H1 (cell line): Measurements from ENCODE around the gene ADGRL2. TPM values are rescaled to one million over a fixed set of nuclear protein-coding genes. Genes with fewer than 3 reads are reported as not detected.

Experiments
- CTCF ChIA-PET: fragments of 300-600 bp; sonication (Branson Sonifier 250); formaldehyde crosslinking; loops from one replicate; lab custom pipeline; 2021; ENCODE audit not compliant: partially characterized antibody; lab: Charles Lee
- POLR2A ChIA-PET: fragments of 300-600 bp; sonication (Branson Sonifier 250); formaldehyde crosslinking; loops from one replicate; lab custom pipeline; 2021; ENCODE audit warnings: inconsistent platforms; ENCODE audit not compliant: partially characterized antibody; lab: Charles Lee
- DNase-seq, 2 experiments: peaks; one replicate each; pipeline versions ENCODE4 v3.0.0 to v3.0.0-alpha.2; 2010 to 2022; ENCODE audit warnings: low spot score in 2 of 2, low read depth in 1 of 2, mixed read lengths in 1 of 2
- FAIRE-seq: peaks from 2 replicates; lab custom pipeline; 2011; peaks lifted over from hg19 to GRCh38; lab: Jason Lieb, UNC
- H2AFZ ChIP-seq: 2 replicates; pipeline ENCODE4 v1.8.1; 2012; ENCODE audit warnings: low read length, inconsistent platforms
- H2AK5ac ChIP-seq: 2 replicates; pipeline ENCODE4 v1.6.1; 2013; ENCODE audit warnings: low read depth, low read length
- H2BK120ac ChIP-seq: replicated peaks from 2 replicates; pipeline ENCODE3; 2013; ENCODE audit warnings: low read depth, low read length, inconsistent platforms
- H2BK12ac ChIP-seq: 2 replicates; pipeline ENCODE4 v1.6.1; 2013; ENCODE audit warnings: low read depth, low read length
- H2BK15ac ChIP-seq: 2 replicates; pipeline ENCODE4 v1.6.1; 2013; ENCODE audit warnings: low read length
- H2BK20ac ChIP-seq: 2 replicates; pipeline ENCODE4 v1.6.1; 2013; ENCODE audit warnings: low read length
- H2BK5ac ChIP-seq: 2 replicates; pipeline ENCODE4 v1.6.1; 2013; ENCODE audit warnings: low read depth, low read length
- H3K14ac ChIP-seq: 2 replicates; pipeline ENCODE4 v1.6.1; 2013; ENCODE audit warnings: inconsistent platforms; ENCODE audit not compliant: insufficient read length
- H3K18ac ChIP-seq: 2 replicates; pipeline ENCODE4 v1.6.1; 2013; ENCODE audit warnings: low read length; ENCODE audit errors: extremely low read depth
- H3K23ac ChIP-seq: 2 replicates; pipeline ENCODE4 v1.6.1; 2013; ENCODE audit warnings: inconsistent platforms; ENCODE audit not compliant: insufficient read length
- H3K23me2 ChIP-seq: 2 replicates; pipeline ENCODE4 v1.6.1; 2013; ENCODE audit warnings: low read depth, low read length
- H3K27ac ChIP-seq: 2 replicates; pipeline ENCODE4 v1.6.1; 2011; ENCODE audit warnings: low read depth, low read length, inconsistent platforms
- H3K27me3 ChIP-seq, 4 experiments: replicated peaks in 1 of 4; 1 replicate in 1 of 4; 2 replicates in 3 of 4; pipeline versions ENCODE4 v1.6.1 to v1.8.1; 2011 to 2013; ENCODE audit warnings: low read length in 3 of 4, mild to moderate bottlenecking in 3 of 4, inconsistent platforms in 2 of 4, mixed read lengths in 2 of 4, moderate library complexity in 1 of 4; ENCODE audit not compliant: control insufficient read depth in 3 of 4, insufficient read depth in 3 of 4; ENCODE audit errors: extremely low read depth in 1 of 4
- H3K36me3 ChIP-seq, 4 experiments: 2 replicates each; pipeline versions ENCODE4 v1.6.1 to v1.8.1; 2011 to 2013; ENCODE audit warnings: mild to moderate bottlenecking in 4 of 4, low read length in 3 of 4, moderate library complexity in 2 of 4, control low read depth in 1 of 4, inconsistent platforms in 1 of 4; ENCODE audit not compliant: insufficient read depth in 4 of 4, control insufficient read depth in 2 of 4
- H3K4ac ChIP-seq: replicated peaks from 2 replicates; pipeline ENCODE3; 2013; ENCODE audit warnings: low read length, low read depth, mixed read lengths, inconsistent platforms; ENCODE audit not compliant: insufficient read length
- H3K4me1 ChIP-seq, 4 experiments: replicated peaks in 1 of 4; 1 replicate in 1 of 4; 2 replicates in 3 of 4; pipeline versions ENCODE4 v1.6.1 to v1.8.1; 2011 to 2013; ENCODE audit warnings: low read length in 3 of 4, inconsistent platforms in 2 of 4, mixed read lengths in 1 of 4; ENCODE audit not compliant: insufficient read depth in 4 of 4, control insufficient read depth in 3 of 4
- H3K4me2 ChIP-seq, 2 experiments: 2 replicates each; pipeline versions ENCODE4 v1.6.1 to v1.8.1; 2011 to 2013; ENCODE audit warnings: low read depth in 2 of 2, low read length in 2 of 2, control low read depth in 1 of 2, inconsistent platforms in 1 of 2, mild to moderate bottlenecking in 1 of 2; ENCODE audit not compliant: insufficient read depth in 1 of 2
- H3K4me3 ChIP-seq, 4 experiments: fragments of 200-600, 300-600 bp in 1 of 4; sonication (generic), shearing (Covaris generic), sonication (Bioruptor Twin) in 1 of 4; 2 replicates each; pipeline versions ENCODE4 v1.5.1 to v1.8.1; 2011 to 2016; ENCODE audit warnings: low read length in 4 of 4, low read depth in 3 of 4, control low read depth in 2 of 4, inconsistent platforms in 2 of 4, mild to moderate bottlenecking in 2 of 4, mixed read lengths in 1 of 4, moderate library complexity in 1 of 4; ENCODE audit not compliant: insufficient read depth in 2 of 4; ENCODE audit errors: extremely low read depth in 1 of 4
- H3K56ac ChIP-seq: replicated peaks from 2 replicates; pipeline ENCODE3; 2013; ENCODE audit warnings: low read depth, mild to moderate bottlenecking, mixed read lengths, low read length, inconsistent platforms; ENCODE audit not compliant: insufficient read length
- H3K79me1 ChIP-seq: 2 replicates; pipeline ENCODE4 v1.6.1; 2013; ENCODE audit warnings: low read depth, low read length, control low read depth
- H3K79me2 ChIP-seq, 2 experiments: 2 replicates each; pipeline versions ENCODE4 v1.6.1 to v1.8.1; 2012 to 2013; ENCODE audit warnings: low read length in 2 of 2, mild to moderate bottlenecking in 2 of 2, inconsistent platforms in 1 of 2; ENCODE audit not compliant: insufficient read depth in 2 of 2, control insufficient read depth in 1 of 2
- H3K9ac ChIP-seq, 4 experiments: replicated peaks in 1 of 4; 1 replicate in 1 of 4; 2 replicates in 3 of 4; pipeline versions ENCODE4 v1.6.1 to v1.8.1; 2011 to 2013; ENCODE audit warnings: low read depth in 3 of 4, low read length in 3 of 4, control low read depth in 2 of 4, mild to moderate bottlenecking in 2 of 4, moderate library complexity in 2 of 4, inconsistent platforms in 1 of 4; ENCODE audit errors: extremely low read depth in 1 of 4
- H3K9me3 ChIP-seq, 2 experiments: 2 replicates each; pipeline versions ENCODE4 v1.6.1 to v1.8.1; 2012 to 2013; ENCODE audit warnings: mild to moderate bottlenecking in 2 of 2, moderate library complexity in 2 of 2, control low read depth in 1 of 2, inconsistent platforms in 1 of 2, low read depth in 1 of 2, low read length in 1 of 2, mixed read lengths in 1 of 2; ENCODE audit not compliant: insufficient read depth in 2 of 2
- H4K20me1 ChIP-seq, 2 experiments: replicated peaks in 1 of 2; 2 replicates each; pipeline versions ENCODE3 to v1.8.1; 2011 to 2013; ENCODE audit warnings: inconsistent platforms in 2 of 2, low read length in 2 of 2, mild to moderate bottlenecking in 1 of 2; ENCODE audit not compliant: insufficient read depth in 2 of 2, control insufficient read depth in 1 of 2
- H4K5ac ChIP-seq: 2 replicates; pipeline ENCODE4 v1.6.1; 2013; ENCODE audit warnings: low read length, low read depth, mixed read lengths, inconsistent platforms; ENCODE audit not compliant: insufficient read length
- H4K8ac ChIP-seq: 2 replicates; pipeline ENCODE4 v1.8.0; 2013; ENCODE audit warnings: mild to moderate bottlenecking, moderate library complexity, low read length, inconsistent platforms; ENCODE audit not compliant: insufficient read depth; ENCODE audit errors: extremely low read depth
- H4K91ac ChIP-seq: replicated peaks from 2 replicates; pipeline ENCODE3; 2013; ENCODE audit warnings: low read length, mixed read lengths, inconsistent platforms; ENCODE audit not compliant: insufficient read length
- ATF3 ChIP-seq: IDR thresholded peaks from 2 replicates; pipeline ENCODE4 v1.6.1; 2011; ENCODE audit warnings: low read depth, mild to moderate bottlenecking, low read length; ENCODE audit not compliant: insufficient read depth
- BACH1 ChIP-seq: IDR thresholded peaks from 2 replicates; pipeline ENCODE4 v1.6.1; 2012; ENCODE audit warnings: low read length, improper control_type of control experiment
- BCL11A ChIP-seq, 2 experiments: IDR thresholded peaks; one replicate each; pipeline ENCODE4 v1.6.1; 2011; ENCODE audit warnings: low read depth in 2 of 2, low read length in 2 of 2, mild to moderate bottlenecking in 2 of 2
- HDAC6 ChIP-seq: IDR thresholded peaks from one replicate; pipeline ENCODE4 v1.7.1; 2012; ENCODE audit warnings: low read depth, mild to moderate bottlenecking, inconsistent platforms, low read length, moderate library complexity
- JUND ChIP-seq: IDR thresholded peaks from 2 replicates; pipeline ENCODE4 v1.6.1; 2011; ENCODE audit warnings: mild to moderate bottlenecking, improper control_type of control experiment, low read length
- NANOG ChIP-seq: IDR thresholded peaks from 2 replicates; pipeline ENCODE4 v1.6.1; 2011; ENCODE audit warnings: low read length, low read depth, mild to moderate bottlenecking, inconsistent platforms; ENCODE audit not compliant: insufficient read depth, poor library complexity, severe bottlenecking
- RFX5 ChIP-seq: IDR thresholded peaks from 2 replicates; pipeline ENCODE4 v1.6.1; 2011; ENCODE audit warnings: low read depth, low read length, improper control_type of control experiment, borderline replicate concordance
- SIN3A ChIP-seq, 2 experiments: IDR thresholded peaks in 1 of 2; conservative IDR thresholded peaks in 1 of 2; 2 replicates each; pipeline ENCODE4 v1.6.1; 2011 to 2012; ENCODE audit warnings: low read length in 2 of 2, improper control_type of control experiment in 1 of 2, low read depth in 1 of 2, mild to moderate bottlenecking in 1 of 2
- SP2 ChIP-seq: IDR thresholded peaks from 2 replicates; pipeline ENCODE4 v1.6.1; 2012; ENCODE audit warnings: mild to moderate bottlenecking, low read length, inconsistent platforms
- SUZ12 ChIP-seq: fragments of 200-600 bp; sonication (generic); IDR thresholded peaks from 2 replicates; pipeline ENCODE4 v1.6.1; 2012; ENCODE audit warnings: mild to moderate bottlenecking, inconsistent platforms, low read length, moderate library complexity, mixed read lengths
- TBP ChIP-seq: IDR thresholded peaks from 2 replicates; pipeline ENCODE4 v1.6.1; 2011; ENCODE audit warnings: low read depth, low read length, improper control_type of control experiment
- TEAD4 ChIP-seq: IDR thresholded peaks from 2 replicates; pipeline ENCODE4 v1.6.1; 2012; ENCODE audit warnings: low read depth, low read length, inconsistent platforms, mixed read lengths
- YY1 ChIP-seq: IDR thresholded peaks from 2 replicates; pipeline ENCODE4 v1.6.1; 2011; ENCODE audit warnings: low read depth, mild to moderate bottlenecking, low read length
- WGBS, 2 experiments: shearing (Covaris generic) in 1 of 2; methylation state at CpG; one replicate each; pipeline versions ENCODE4 v1.1.6 to v1.1.7; 2013 to 2015; ENCODE audit warnings: low lambda C conversion rate in 2 of 2, mixed read lengths in 2 of 2, inconsistent platforms in 1 of 2, low coverage in 1 of 2, missing lambda C conversion rate in 1 of 2; ENCODE audit not compliant: insufficient replicate concordance in 2 of 2, insufficient coverage in 1 of 2, insufficient read length in 1 of 2; ENCODE audit errors: extremely low coverage in 1 of 2, missing lambda C conversion rate in 1 of 2; 5-methylcytosine and 5-hydroxymethylcytosine counted together
- polyA plus RNA-seq, 7 experiments: library from polyadenylated mRNA; depleted of rRNA in 3 of 7; stranded (reverse) in 5 of 7; unstranded in 2 of 7; fragments of >200 nt in 5 of 7; fragments of 200-250 nt in 2 of 7; gene quantifications; 1 replicate in 5 of 7; 2 replicates in 1 of 7; 4 replicates in 1 of 7; pipeline versions ENCODE4 v1.2.1 to v1.2.3, GENCODE V29; 2011 to 2013; ENCODE audit warnings: missing spikeins in 2 of 7, mixed read lengths in 2 of 7
- total RNA-seq: library from RNA; stranded (reverse); fragmentation: NEBNext Ultra II Directional; extraction: Animal tissue kit (Norgen Biotek cat#: 25700); gene quantifications from 2 replicates; pipeline ENCODE4 v1.2.1, GENCODE V29; 2021

ADGRL2 gene
- total and polyA plus RNA-seq, 2 of the 8 experiments (the other 6 are each of a cell fraction or from before 2014, with no cell fraction given): 113 to 124 TPM

- CTCF ChIA-PET: interaction anchor here (0.6 to 1.3 kb wide), 4 partner anchors 9 to 450 kb away, joined by 3 to 5 read pairs (median 4); no protein-coding TSS in a partner anchor
- no peak overlapping the region for H2AK5ac ChIP-seq
- no peak overlapping the region for H4K8ac ChIP-seq
- no peak overlapping the region for H2BK12ac ChIP-seq
- no peak overlapping the region for H3K18ac ChIP-seq
- POLR2A ChIA-PET: interaction anchor here (0.7 kb wide), 1 partner anchor 20 kb away, joined by 3 read pairs; no protein-coding TSS in a partner anchor
- H2BK5ac ChIP-seq: no peak overlapping the region
- peak; percentile 97 for FAIRE-seq
- H2BK20ac ChIP-seq: no peak overlapping the region
- H3K4me2 ChIP-seq: peak overlapping the region in 1 of 2 experiments; percentile 21; a peak in 1 of 4 replicates
- no peaks in the 10 kb centered on the region; the same call in 1 of the 2 replicates for H3K23me2 ChIP-seq
- H3K4ac ChIP-seq: no peak overlapping the region
- H3K9ac ChIP-seq: no peak overlapping the region
- H3K4me3 ChIP-seq: 0 out of 8 replicates have a peak overlapping the region, but pooled peaks of 1 of the 4 experiments have one; percentile 6
- no peaks in the 10 kb centered on the region for H3K9me3 ChIP-seq
- H3K36me3 ChIP-seq: no peaks in the 10 kb centered on the region; a peak in 1 of 8 replicates
- no peak overlapping the region for H3K27ac ChIP-seq
- H4K91ac ChIP-seq: no peak overlapping the region
- peaks cover 0 to 1% (median 0%) of the 10 kb centered on the region in 4 experiments; a peak in 1 of 7 replicates for H3K27me3 ChIP-seq
- no peak overlapping the region for H2BK120ac ChIP-seq
- H4K5ac ChIP-seq: no peak overlapping the region
- H3K23ac ChIP-seq: no peak overlapping the region
- no peak overlapping the region for H2BK15ac ChIP-seq
- no peak overlapping the region for H3K14ac ChIP-seq
- H4K20me1 ChIP-seq: peaks cover 10 to 13% of the 10 kb centered on the region in 2 experiments
- no peaks in the 10 kb centered on the region for H3K79me1 ChIP-seq
- no peak overlapping the region for H2AFZ ChIP-seq
- 6% methylated on average over 6 of the region's 6 CpGs; no CpG with 5 or more reads in 1 of the 2 experiments for WGBS, 2 experiments
- H3K4me1 ChIP-seq: peaks cover 0 to 11% (median 1%) of the 10 kb centered on the region in 4 experiments; a peak in 4 of 7 replicates
- H3K56ac ChIP-seq: no peak overlapping the region
- DNase-seq: peak; percentile 59 to 68
- H3K79me2 ChIP-seq: peaks cover 0 to 88% of the 10 kb centered on the region in 2 experiments; a peak in 2 of 4 replicates
- TF ChIP-seq TBP (no peak), TEAD4 (peak; percentile 95), SP2 (no peak), YY1 (peak; percentile 78), SUZ12 (no peak), BACH1 (peak; percentile 79), RFX5 (no peak), ATF3 (no peak), BCL11A (IDR thresholded peaks at IDR 0.05; ENCODE audit: low read depth in 2 of 2, low read length in 2 of 2) (no peak), NANOG (peak; percentile 78), JUND (peak; percentile 68), SIN3A (conservative IDR thresholded peaks at IDR 0.05 in 1 of 2, IDR thresholded peaks at IDR 0.05 in 1 of 2; ENCODE audit: low read depth in 1 of 2, low read length in 2 of 2) (peak; percentile 99), HDAC6 (no peak)
These were observed 119.6 kb downstream of the ADGRL2 start for GRCh38 chr1:81920245-81920740.
